Epidermal melanocyte (primary cell): ENCODE measurements around the gene AKAP7.
"Not testable (repeated sequence)": the region's sequence is repeated elsewhere in the genome, so short reads cannot be mapped to it uniquely, and the experiment has no call there.

Experiments
- DNase-seq: peaks from one replicate; pipeline ENCODE4 v3.0.0; 2011; ENCODE audit warnings: low spot score; ENCODE audit not compliant: insufficient read length

The AKAP7 gene

DNA sequence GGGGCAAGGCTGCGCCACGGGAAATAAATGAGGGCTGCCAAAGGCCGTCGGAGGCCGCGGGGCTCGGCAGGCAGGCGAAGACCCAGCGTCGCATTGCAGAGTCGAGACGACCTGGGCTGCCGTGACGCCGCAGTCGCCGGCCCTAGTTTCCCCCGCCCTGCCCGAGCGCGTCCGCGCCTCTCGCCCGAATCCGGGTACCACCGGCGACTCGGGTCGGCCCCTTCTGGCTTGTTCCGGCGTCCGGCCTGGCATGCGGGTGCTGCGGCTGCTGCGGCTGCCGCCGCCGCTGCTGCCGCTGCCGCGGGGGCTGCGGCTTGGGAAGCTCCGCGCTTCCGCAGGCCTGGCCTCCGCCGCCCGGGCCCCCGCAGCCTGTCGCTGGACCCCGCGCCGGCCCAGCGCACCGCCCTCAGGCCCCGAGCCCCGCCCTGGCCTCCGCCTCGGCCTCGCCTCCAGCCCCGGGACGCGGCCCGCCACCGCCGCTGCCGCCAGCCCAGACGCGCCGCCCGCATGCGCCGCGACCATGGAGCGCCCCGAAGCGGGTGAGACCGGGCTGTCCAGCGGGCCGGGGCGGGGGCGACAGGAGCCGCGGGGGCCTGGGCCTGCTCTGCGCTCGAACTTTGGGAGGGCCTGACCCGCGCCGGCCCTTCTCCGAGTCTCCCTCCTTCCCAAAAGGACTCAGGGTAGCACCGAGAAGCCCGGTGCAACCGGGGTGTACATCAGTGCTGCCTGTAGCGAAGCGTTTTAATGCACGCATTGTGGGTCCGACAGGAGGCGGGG lies at the start of gene AKAP7:
Gene AKAP7 (plus strand): TSS at position 224 of the 777 bp plus-strand sequence. CDS start 297 bp downstream, at position 521.
- peak; percentile 54 for DNase-seq

DNA sequence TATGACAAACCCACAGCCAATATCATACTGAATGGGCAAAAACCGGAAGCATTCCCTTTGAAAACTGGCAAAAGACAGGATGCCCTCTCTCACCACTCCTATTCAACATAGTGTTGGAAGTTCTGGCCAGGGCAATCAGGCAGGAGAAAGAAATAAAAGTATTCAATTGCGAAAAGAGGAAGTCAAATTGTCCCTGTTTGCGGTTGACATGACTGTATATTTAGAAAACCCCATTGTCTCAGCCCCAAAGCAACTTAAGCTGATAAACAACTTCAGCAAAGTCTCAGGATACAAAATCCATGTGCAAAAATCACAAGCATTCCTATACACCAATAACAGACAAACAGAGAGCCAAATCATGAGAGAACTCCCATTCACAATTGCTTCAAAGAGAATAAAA lies 44.9 kb upstream of the AKAP7 start:
- DNase-seq, result not testable (repeated sequence)

DNA sequence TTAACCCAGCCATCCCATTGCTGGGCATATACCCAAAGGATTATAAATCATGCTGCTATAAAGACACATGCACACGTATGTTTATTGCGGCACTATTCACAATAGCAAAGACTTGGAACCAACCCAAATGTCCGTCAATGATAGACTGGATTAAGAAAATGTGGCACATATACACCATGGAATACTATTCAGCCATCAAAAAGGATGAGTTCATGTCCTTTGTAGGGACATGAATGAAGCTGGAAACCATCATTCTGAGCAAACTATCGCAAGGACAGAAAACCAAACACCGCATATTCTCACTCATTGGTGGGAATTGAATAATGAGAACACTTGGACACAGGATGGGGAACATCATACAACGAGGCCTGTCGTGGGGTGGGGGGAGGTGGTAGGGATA lies 43.3 kb upstream of the AKAP7 start:
- not testable (repeated sequence) for DNase-seq

- DNase-seq, result no peak
Observed at GRCh38 chr6:131093334-131093733, 41.9 kb upstream of the AKAP7 start.

GRCh38 chr6:131096786-131097185 lies 38.5 kb upstream of the AKAP7 start:
- no peak for DNase-seq

DNA sequence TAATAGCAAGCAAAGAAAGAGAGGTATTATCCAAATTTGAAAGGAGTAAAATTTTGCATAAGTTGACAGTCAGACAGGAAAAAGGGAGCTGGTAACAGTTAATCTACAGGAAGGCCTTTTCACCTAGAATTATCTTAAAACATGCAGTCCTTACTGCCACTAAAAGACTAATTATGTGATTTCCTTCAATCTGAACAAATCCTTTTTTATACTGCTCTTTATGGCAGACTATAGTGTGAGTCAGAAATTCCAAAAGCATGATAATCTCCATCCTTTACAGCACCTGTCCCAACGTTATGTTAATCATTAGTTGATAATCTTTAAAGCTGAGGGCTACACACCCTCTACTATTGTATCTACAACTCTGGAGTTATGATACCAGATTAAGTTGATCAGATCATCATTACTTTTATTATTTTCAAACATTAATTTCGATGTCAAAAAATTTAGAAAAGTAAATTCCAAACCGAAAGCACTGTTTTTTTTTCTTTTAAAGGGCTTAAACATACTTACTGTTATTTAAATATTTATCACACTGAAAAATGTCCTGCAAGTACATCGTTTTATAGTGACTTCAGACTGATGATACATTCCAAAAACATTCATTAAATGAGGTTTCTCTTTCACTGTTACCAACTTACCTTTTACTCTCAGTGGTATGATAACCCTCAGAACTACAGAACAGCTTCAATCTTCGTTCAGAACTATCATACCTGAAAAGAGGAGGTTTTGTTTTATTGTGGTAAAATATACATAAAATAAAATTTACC lies 33.2 kb upstream of the AKAP7 start:
- DNase-seq, result no peak

GRCh38 chr6:131103296-131103695 lies 32.0 kb upstream of the AKAP7 start:
- no peak for DNase-seq

GRCh38 chr6:131103901-131104300 lies 31.4 kb upstream of the AKAP7 start:
- DNase-seq, result no peak

GRCh38 chr6:131107151-131107550 lies 28.1 kb upstream of the AKAP7 start:
- no peak for DNase-seq

DNA sequence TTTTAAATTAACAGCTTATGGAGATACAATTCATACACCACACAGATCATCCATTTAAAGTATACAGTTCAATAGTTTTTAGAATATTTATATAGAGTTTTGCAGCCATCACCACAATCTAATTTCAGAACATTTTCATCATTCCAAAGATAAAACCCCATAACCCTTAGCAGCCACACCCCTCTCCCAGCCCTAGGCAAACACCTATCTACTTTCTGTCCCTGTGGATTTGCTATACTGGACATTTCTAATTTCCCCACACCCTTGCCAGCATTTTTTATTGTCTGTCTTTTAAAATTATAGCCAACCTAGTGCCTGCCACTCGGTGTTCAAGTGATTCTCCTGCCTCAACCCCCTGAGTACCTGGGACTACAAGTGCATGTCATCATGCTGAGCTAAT lies 23.0 kb upstream of the AKAP7 start:
- DNase-seq, result no peak

GRCh38 chr6:131115651-131116050 lies 19.6 kb upstream of the AKAP7 start:
- DNase-seq, result no peak

- DNase-seq, result no peak
Observed at GRCh38 chr6:131116321-131116720, 18.9 kb upstream of the AKAP7 start.

DNA sequence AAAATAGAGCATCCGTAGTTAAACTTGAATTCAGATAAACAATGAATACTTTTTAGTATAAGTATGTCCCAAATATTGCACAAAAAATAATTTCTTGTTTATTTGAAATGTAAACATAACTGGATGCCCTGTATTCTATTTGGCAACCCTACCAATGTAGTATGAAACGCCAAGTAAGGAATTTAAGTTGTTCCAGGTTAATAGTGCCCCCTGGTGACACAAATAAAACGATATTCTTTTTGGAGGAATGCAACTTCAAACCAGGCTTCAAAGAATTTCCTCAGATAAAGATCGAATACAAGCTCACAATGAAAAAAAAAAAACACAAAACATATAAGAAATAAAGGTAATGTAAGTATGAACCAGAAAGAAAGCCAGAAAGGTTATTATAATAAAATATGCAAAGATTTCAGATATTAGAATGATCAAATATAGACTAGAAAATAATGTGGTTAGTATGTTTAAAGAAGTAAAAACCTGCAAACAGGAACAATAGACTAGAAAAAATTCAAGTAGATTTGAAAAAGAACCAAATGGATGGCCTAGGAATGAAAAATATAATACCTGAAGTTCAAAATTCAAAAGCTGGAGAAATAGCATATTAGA lies 18.4 kb upstream of the AKAP7 start:
- DNase-seq, result no peak

GRCh38 chr6:131117878-131118277 lies 17.4 kb upstream of the AKAP7 start:
- DNase-seq, result no peak

- no peak for DNase-seq
Observed at GRCh38 chr6:131122007-131122406, 13.3 kb upstream of the AKAP7 start.

DNA sequence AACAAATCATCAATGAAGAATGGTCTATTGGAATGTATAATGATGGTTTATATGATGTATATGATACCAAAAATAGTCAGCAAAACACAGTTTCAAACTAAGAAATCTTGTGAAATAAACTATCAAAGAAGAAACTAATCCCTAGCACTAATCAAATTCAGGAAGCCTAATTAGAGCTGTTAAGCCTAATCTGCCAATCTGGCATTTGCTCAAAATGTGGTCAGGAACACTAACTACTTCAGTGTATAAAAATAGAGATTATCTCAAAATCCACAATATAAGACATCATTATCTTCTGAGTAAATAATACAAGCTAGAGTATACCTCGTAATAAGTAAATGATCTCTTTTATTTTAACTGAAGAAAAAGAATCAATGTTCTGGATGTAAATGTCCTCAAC lies 12.8 kb upstream of the AKAP7 start:
- DNase-seq, result no peak

DNA sequence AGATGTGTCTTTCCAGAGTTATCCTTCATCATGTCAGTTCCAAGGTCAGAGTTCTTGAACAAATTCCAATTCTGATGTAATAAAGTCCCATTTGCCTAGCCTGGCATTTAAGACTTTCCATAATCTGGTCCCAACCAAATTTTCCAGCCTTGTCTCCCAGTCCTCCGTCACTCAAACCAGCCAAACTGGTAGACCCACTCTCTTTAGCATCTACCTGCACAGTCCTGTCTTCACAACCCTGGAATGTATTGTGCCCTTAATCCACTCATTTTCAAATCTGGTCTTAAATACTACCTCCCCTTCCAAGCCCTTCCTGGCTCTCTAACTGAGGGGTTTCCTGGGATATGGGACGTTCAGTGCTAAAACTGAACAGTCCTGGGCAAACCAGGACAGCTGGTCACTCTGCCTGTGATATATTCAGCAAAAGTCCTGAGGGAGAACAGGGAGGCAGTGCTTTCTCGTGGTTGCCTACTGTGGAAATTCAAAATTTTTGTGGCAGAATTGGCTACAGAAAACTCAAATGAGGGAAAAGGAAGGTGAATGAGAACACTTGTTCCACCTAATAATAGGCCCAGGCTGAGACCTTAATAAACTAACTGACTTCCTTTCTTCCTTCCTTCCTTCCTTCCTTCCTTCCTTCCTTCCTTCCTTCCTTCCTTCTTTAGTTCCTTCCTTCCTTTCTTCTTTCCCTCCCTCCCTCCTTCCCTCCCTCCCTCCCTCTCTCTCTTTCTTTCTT lies 10.8 kb upstream of the AKAP7 start:
- no peak for DNase-seq

GRCh38 chr6:131125431-131125830 lies 9.8 kb upstream of the AKAP7 start:
- DNase-seq, result no peak

DNA sequence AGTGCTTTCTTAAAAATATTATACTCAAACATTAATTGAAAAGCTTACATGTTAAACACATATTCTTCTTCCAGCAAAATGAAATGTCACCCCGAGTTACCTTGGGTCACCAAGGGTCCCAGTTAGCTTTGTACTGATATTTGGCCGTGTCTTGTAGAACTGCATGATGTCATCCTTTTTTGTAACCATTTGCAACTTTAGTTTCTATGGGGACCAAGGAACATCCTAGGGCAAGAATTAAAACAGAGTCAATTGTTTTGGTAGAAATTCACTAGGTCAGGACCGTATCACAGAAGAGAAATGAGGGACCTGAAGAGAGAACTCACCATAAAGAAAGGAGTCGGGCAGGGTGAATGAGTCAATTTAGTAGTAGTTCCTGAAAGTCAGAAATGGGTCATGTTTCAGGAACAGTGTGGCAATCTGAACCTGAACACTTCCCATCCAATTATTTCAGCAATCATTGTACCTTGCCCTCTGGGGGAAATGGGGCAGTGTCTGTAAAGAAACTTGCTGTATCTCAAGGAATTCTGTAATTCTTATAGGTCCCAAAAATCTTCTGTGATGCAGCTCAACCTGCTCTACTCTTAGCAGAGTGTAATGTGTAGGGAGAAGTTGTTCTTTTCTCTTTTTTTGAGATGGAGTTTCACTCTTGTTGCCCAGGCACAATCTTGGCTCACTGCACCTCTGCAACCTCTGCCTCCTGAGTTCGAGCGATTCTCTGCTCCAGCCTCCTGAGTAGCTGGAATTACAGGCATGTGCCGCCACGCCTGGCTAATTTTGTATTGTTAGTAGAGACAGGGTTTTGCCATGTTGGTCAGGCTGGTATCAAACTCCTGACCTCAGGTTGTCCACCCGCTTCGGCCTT lies 5.3 kb upstream of the AKAP7 start:
- no peak for DNase-seq

- DNase-seq, result no peak
Observed at GRCh38 chr6:131130554-131130940, 4.7 kb upstream of the AKAP7 start.

DNA sequence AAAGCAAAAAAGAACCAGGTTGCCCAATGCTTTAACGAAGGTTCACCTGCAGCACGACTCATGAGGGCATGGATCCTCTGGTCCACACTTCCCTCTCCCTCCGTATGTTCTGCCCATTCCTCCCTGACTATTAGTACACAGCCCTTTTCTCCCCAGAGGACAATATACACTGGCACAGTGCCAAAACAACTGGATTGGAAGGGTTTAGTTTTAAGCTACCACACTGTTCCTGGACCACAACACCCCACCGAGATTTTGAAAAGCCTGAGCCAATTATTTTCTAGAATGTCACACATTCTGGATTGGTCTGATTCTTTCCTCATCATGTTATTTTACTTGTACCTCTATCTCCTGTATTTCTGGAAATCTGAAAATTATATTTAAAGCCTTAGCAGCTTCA lies 2.9 kb upstream of the AKAP7 start:
- no peak for DNase-seq
